ENCODE measurements around the gene OR10K1. TPM values are rescaled to one million over a fixed set of nuclear protein-coding genes. Genes with fewer than 3 reads are reported as not detected.

OR10K1 gene
- total RNA-seq, 1 experiment from 2014 or later = not detected

DNA sequence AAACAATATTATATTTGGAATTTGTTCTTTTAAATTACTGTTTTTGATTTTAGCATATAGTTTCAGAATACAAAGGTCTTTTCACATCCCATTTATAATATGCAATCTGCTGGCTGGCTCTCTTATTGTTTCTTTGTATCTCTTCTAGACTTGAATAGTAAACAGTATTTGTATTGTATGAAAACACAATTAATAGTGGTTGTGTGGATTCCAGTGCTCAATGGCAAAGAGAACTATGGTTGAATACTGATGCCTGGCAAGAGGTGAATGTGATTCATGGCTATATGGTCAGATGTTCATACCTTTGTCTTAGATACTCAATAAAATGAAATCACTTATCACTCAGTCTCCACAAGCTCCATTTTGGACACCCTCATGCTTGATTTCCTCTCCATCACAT is 55.3 kb downstream of the OR10K1 start:
- no peak overlapping the region for H3K4me3 Mint-ChIP-seq (ENCODE audit: low read depth, unreplicated experiment)
- no peaks in the 10 kb centered on the region for H3K36me3 Mint-ChIP-seq (ENCODE audit: insufficient read depth, unreplicated experiment)
- BruUV-seq (replicated peaks) = no TSS peak
- H3K27me3 Mint-ChIP-seq (ENCODE audit: unreplicated experiment) = peaks cover 44% of the 10 kb centered on the region
- no peak for DNase-seq
- TF ChIP-seq, protein P1, sequence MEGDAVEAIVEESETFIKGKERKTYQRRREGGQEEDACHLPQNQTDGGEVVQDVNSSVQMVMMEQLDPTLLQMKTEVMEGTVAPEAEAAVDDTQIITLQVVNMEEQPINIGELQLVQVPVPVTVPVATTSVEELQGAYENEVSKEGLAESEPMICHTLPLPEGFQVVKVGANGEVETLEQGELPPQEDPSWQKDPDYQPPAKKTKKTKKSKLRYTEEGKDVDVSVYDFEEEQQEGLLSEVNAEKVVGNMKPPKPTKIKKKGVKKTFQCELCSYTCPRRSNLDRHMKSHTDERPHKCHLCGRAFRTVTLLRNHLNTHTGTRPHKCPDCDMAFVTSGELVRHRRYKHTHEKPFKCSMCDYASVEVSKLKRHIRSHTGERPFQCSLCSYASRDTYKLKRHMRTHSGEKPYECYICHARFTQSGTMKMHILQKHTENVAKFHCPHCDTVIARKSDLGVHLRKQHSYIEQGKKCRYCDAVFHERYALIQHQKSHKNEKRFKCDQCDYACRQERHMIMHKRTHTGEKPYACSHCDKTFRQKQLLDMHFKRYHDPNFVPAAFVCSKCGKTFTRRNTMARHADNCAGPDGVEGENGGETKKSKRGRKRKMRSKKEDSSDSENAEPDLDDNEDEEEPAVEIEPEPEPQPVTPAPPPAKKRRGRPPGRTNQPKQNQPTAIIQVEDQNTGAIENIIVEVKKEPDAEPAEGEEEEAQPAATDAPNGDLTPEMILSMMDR (IDR thresholded peaks at IDR 0.05; ENCODE audit: unreplicated experiment) = no peak
- H3K9me3 Mint-ChIP-seq (ENCODE audit: low read depth, unreplicated experiment) = no peaks in the 10 kb centered on the region
- no peak overlapping the region for H3K27ac Mint-ChIP-seq (ENCODE audit: unreplicated experiment)
- no peaks in the 10 kb centered on the region for H3K4me1 Mint-ChIP-seq (ENCODE audit: low read depth, unreplicated experiment)
- CTCF ChIA-PET = no interaction called here
- intact Hi-C loops (cut with micrococcal nuclease; ENCODE audit: unreplicated experiment) = no loop called here

Other genes starting within 250 kb of the OR10K1 start
- not detected in 2 replicates for gene CD1A, start 207.4 kb upstream of the OR10K1 start, total RNA-seq (2022)
- gene CD1C, start 171.9 kb upstream of the OR10K1 start, total RNA-seq (2022) = not detected in 2 replicates
- gene CD1B, start 130.3 kb upstream of the OR10K1 start, total RNA-seq (2022) = not detected in 2 replicates
- not detected in 2 replicates for gene CD1E, start 107.9 kb upstream of the OR10K1 start, total RNA-seq (2022)
- not detected in 2 replicates for gene OR10T2, start 62.4 kb upstream of the OR10K1 start, total RNA-seq (2022)
- gene OR10K2, start 35.6 kb upstream of the OR10K1 start, total RNA-seq (2022) = not detected in 2 replicates
- not detected in 2 replicates for gene OR10R2, start 10.4 kb downstream of the OR10K1 start, total RNA-seq (2022)
- gene OR6Y1, start 92.6 kb downstream of the OR10K1 start, total RNA-seq (2022) = not detected in 2 replicates
- not detected in 2 replicates for gene OR6P1, start 108.7 kb downstream of the OR10K1 start, total RNA-seq (2022)
- gene OR10X1, start 118.1 kb downstream of the OR10K1 start, total RNA-seq (2022) = not detected in 2 replicates
- gene OR10Z1, start 143.4 kb downstream of the OR10K1 start, total RNA-seq (2022) = not detected in 2 replicates
- gene SPTA1, start 224.9 kb downstream of the OR10K1 start, total RNA-seq (2022) = 0.49 and 0.66 TPM in 2 replicates
- not detected in 2 replicates for gene OR6K2, start 238.8 kb downstream of the OR10K1 start, total RNA-seq (2022)